ENCODE data around the gene FNIP2. TPM values are rescaled to one million over a fixed set of nuclear protein-coding genes. Genes with fewer than 3 reads are reported as not detected.

FNIP2 gene
- total and polyA plus RNA-seq, 10 of the 15 experiments (the other 5 are each of a cell fraction or from before 2014, with no cell fraction given), result 0.03 to 0.38 (median 0.15) TPM

GRCh38 chr4:158914218-158914617 lies 145.4 kb downstream of the FNIP2 start:
- intact Hi-C loops (cut with micrococcal nuclease; ENCODE audit: unreplicated experiment), result no loop called here
- Histone ChIP-seq H3K27ac (ENCODE audit: control insufficient read depth, insufficient read depth) (no peak overlapping the region), H3K9me3 (replicated peaks; ENCODE audit: control insufficient read depth, insufficient read depth, low read length) (no peaks in the 10 kb centered on the region), H3K36me3 (ENCODE audit: control insufficient read depth in 2 of 2, insufficient read depth in 2 of 2, low read length in 1 of 2) (no peaks in the 10 kb centered on the region), H3K4me2 (ENCODE audit: control insufficient read depth, insufficient read depth) (no peak overlapping the region), H2AFZ (ENCODE audit: control insufficient read depth, low read depth, low read length) (no peak overlapping the region), H3K4me1 (ENCODE audit: control insufficient read depth, insufficient read depth, low read length) (no peaks in the 10 kb centered on the region), H3K27me3 (replicated peaks in 1 of 2; ENCODE audit: control insufficient read depth in 2 of 2, insufficient read depth in 2 of 2, low read length in 1 of 2) (no peaks in the 10 kb centered on the region), H4K20me1 (ENCODE audit: control insufficient read depth, insufficient read depth) (no peaks in the 10 kb centered on the region), H3K4me3 (no peak overlapping the region), H3K79me2 (ENCODE audit: control insufficient read depth, insufficient read depth, low read length) (no peaks in the 10 kb centered on the region), H3K9ac (ENCODE audit: control insufficient read depth, insufficient read depth, low read length) (no peak overlapping the region)
- no peak for FAIRE-seq
- DNase-seq (ENCODE audit: low read depth, low spot score), result no peak
- SMC1A ChIA-PET (ENCODE audit: uncharacterized antibody, unreplicated experiment), result interaction anchor here (1.3 to 3.5 kb wide), 3 partner anchors 9 to 103 kb away, joined by 3 to 18 read pairs (median 10); no protein-coding TSS in a partner anchor
- WGBS (ENCODE audit: insufficient coverage, insufficient replicate concordance, low lambda C conversion rate, missing lambda C conversion rate), result 42% methylated on average over 5 of the region's 5 CpGs
- no peak for ATAC-seq
- CTCF ChIA-PET, result interaction anchor here (1.0 to 1.3 kb wide), 2 partner anchors 32 to 56 kb away, joined by 3 to 4 read pairs; no protein-coding TSS in a partner anchor
- TF ChIP-seq RCOR1 (conservative IDR thresholded peaks at IDR 0.05; ENCODE audit: low read depth, low read length) (no peak), BCL11A (IDR thresholded peaks at IDR 0.05; ENCODE audit: low read depth, low read length) (no peak), MYB (IDR thresholded peaks at IDR 0.05; ENCODE audit: borderline replicate concordance, low read depth, low read length) (no peak), LARP7 (IDR thresholded peaks at IDR 0.05) (no peak), TARDBP (IDR thresholded peaks at IDR 0.05; ENCODE audit: borderline replicate concordance) (no peak), CHD1 (IDR thresholded peaks at IDR 0.05; ENCODE audit: low read depth, low read length) (no peak), MTA3 (IDR thresholded peaks at IDR 0.05; ENCODE audit: borderline replicate concordance, low read length) (no peak), TCF12 (IDR thresholded peaks at IDR 0.05; ENCODE audit: low read depth, low read length) (no peak), CEBPZ (IDR thresholded peaks at IDR 0.05; ENCODE audit: low read depth, low read length) (no peak), YY1 (IDR thresholded peaks at IDR 0.05; ENCODE audit: low read depth, low read length) (no peak)
- TF ChIP-seq, protein P1, sequence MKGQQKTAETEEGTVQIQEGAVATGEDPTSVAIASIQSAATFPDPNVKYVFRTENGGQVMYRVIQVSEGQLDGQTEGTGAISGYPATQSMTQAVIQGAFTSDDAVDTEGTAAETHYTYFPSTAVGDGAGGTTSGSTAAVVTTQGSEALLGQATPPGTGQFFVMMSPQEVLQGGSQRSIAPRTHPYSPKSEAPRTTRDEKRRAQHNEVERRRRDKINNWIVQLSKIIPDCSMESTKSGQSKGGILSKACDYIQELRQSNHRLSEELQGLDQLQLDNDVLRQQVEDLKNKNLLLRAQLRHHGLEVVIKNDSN (IDR thresholded peaks at IDR 0.05; ENCODE audit: borderline replicate concordance, extremely low read length, insufficient read depth, low read depth, low read length), result no peak
- TF ChIP-seq, protein P2, sequence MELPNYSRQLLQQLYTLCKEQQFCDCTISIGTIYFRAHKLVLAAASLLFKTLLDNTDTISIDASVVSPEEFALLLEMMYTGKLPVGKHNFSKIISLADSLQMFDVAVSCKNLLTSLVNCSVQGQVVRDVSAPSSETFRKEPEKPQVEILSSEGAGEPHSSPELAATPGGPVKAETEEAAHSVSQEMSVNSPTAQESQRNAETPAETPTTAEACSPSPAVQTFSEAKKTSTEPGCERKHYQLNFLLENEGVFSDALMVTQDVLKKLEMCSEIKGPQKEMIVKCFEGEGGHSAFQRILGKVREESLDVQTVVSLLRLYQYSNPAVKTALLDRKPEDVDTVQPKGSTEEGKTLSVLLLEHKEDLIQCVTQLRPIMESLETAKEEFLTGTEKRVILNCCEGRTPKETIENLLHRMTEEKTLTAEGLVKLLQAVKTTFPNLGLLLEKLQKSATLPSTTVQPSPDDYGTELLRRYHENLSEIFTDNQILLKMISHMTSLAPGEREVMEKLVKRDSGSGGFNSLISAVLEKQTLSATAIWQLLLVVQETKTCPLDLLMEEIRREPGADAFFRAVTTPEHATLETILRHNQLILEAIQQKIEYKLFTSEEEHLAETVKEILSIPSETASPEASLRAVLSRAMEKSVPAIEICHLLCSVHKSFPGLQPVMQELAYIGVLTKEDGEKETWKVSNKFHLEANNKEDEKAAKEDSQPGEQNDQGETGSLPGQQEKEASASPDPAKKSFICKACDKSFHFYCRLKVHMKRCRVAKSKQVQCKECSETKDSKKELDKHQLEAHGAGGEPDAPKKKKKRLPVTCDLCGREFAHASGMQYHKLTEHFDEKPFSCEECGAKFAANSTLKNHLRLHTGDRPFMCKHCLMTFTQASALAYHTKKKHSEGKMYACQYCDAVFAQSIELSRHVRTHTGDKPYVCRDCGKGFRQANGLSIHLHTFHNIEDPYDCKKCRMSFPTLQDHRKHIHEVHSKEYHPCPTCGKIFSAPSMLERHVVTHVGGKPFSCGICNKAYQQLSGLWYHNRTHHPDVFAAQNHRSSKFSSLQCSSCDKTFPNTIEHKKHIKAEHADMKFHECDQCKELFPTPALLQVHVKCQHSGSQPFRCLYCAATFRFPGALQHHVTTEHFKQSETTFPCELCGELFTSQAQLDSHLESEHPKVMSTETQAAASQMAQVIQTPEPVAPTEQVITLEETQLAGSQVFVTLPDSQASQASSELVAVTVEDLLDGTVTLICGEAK (IDR thresholded peaks at IDR 0.05; ENCODE audit: borderline replicate concordance), result no peak
- POLR2A ChIA-PET, result interaction anchor here (0.6 kb wide), 1 partner anchor 649 kb away, joined by 3 read pairs; no protein-coding TSS in a partner anchor
- no TSS peak for BruUV-seq (replicated peaks)
- RAD21 ChIA-PET (ENCODE audit: unreplicated experiment), result interaction anchor here (1.1 kb wide), 1 partner anchor 107 kb away, joined by 3 read pairs; no protein-coding TSS in a partner anchor
- in situ Hi-C loops (cut with MboI), result no loop called here

Measured in GM12878 (cell line).